ENCODE data around the gene ASB11.
"Not testable (repeated sequence)": the region's sequence is repeated elsewhere in the genome, so short reads cannot be mapped to it uniquely, and the experiment has no call there.

The ASB11 gene

GRCh38 chrX:15301924-15302323 lies 13.5 kb downstream of the ASB11 start:
- DNase-seq: no peak

GRCh38 chrX:15299941-15300851 lies 15.2 kb downstream of the ASB11 start:
- no peak for DNase-seq

- no peak for DNase-seq
These were observed 16.7 kb downstream of the ASB11 start for GRCh38 chrX:15298780-15299179.

GRCh38 chrX:15298201-15298600 lies 17.2 kb downstream of the ASB11 start:
- DNase-seq: no peak

- DNase-seq: no peak
These were observed 22.0 kb downstream of the ASB11 start for GRCh38 chrX:15293451-15293850.

GRCh38 chrX:15292861-15293260 lies 22.6 kb downstream of the ASB11 start:
- DNase-seq: no peak

- no peak for DNase-seq
These were observed 37.8 kb downstream of the ASB11 start for GRCh38 chrX:15277604-15278003.

GRCh38 chrX:15274946-15275345 lies 40.5 kb downstream of the ASB11 start:
- no peak for DNase-seq

- DNase-seq: not testable (repeated sequence)
These were observed 42.2 kb downstream of the ASB11 start for GRCh38 chrX:15273275-15273674.

GRCh38 chrX:15271757-15272156 lies 43.7 kb downstream of the ASB11 start:
- no peak for DNase-seq

- no peak for DNase-seq
These were observed 45.6 kb downstream of the ASB11 start, which contains the start of gene ASB9 for GRCh38 chrX:15269618-15270521. Gene ASB9 (minus strand): TSS chrX:15270083. CDS start chrX:15269874, 209 bp downstream.

GRCh38 chrX:15269120-15269519 lies 46.3 kb downstream of the ASB11 start:
- DNase-seq: no peak

GRCh38 chrX:15254852-15255251 lies 60.6 kb downstream of the ASB11 start:
- DNase-seq: no peak

- no peak for DNase-seq
These were observed 69.5 kb downstream of the ASB11 start for GRCh38 chrX:15245896-15246295.

- no peak for DNase-seq
These were observed 71.0 kb downstream of the ASB11 start for GRCh38 chrX:15244421-15244820.

GRCh38 chrX:15242899-15243555 lies 72.4 kb downstream of the ASB11 start:
- peak in 3 of 4 experiments; percentile 0 to 1 (median 1) for DNase-seq

- no peak for DNase-seq
These were observed 74.1 kb downstream of the ASB11 start for GRCh38 chrX:15241301-15241700.

- no peak for DNase-seq
These were observed 75.0 kb downstream of the ASB11 start for GRCh38 chrX:15240414-15240813.

GRCh38 chrX:15236146-15236545 lies 79.3 kb downstream of the ASB11 start:
- DNase-seq: no peak

- DNase-seq: no peak
These were observed 80.4 kb downstream of the ASB11 start for GRCh38 chrX:15235001-15235400.

- no peak for DNase-seq
These were observed 81.9 kb downstream of the ASB11 start for GRCh38 chrX:15233416-15234015.
